IMR-90 (cell line): ENCODE measurements around the gene NGEF. TPM values are rescaled to one million over a fixed set of nuclear protein-coding genes. Genes with fewer than 3 reads are reported as not detected.

Experiments
- ATAC-seq: fragments of 200-7000 bp; cut with Tn5 transposase; 2 replicates; pipeline ENCODE4 v1.9.1; 2020; ENCODE audit warnings: low read depth, mild to moderate bottlenecking, moderate library complexity
- BruUV-seq: library from RNA; stranded (reverse); fragments of 400-500 nt; replicated peaks from 2 replicates; lab custom pipeline; 2021; lab: Mats Ljungman, UMichigan
- CTCF ChIA-PET: fragments of 300-600 bp; formaldehyde crosslinking; extraction: SDS; loops from one replicate; lab custom pipeline; 2021; ENCODE audit warnings: antibody characterized with exemption; lab: Yijun Ruan, JAX
- POLR2A ChIA-PET: fragments of 300-600 bp; sonication (Branson Sonifier 250); formaldehyde crosslinking; loops from one replicate; lab custom pipeline; 2022; ENCODE audit warnings: antibody characterized with exemption; ENCODE audit not compliant: unreplicated experiment; lab: Charles Lee
- DNase-seq: peaks from one replicate; pipeline ENCODE4 v3.0.0; 2013
- H2AFZ ChIP-seq: replicated peaks from 2 replicates; pipeline ENCODE3; 2013; ENCODE audit warnings: low read length, mild to moderate bottlenecking; ENCODE audit not compliant: poor library complexity
- H2AK5ac ChIP-seq: 2 replicates; pipeline ENCODE4 v1.6.1; 2013; ENCODE audit warnings: low read depth, low read length, inconsistent platforms
- H2AK9ac ChIP-seq: replicated peaks from 2 replicates; pipeline ENCODE3; 2013; ENCODE audit warnings: mild to moderate bottlenecking, low read depth, low read length, moderate library complexity; ENCODE audit not compliant: poor library complexity
- H2BK120ac ChIP-seq: 2 replicates; pipeline ENCODE4 v1.6.1; 2013; ENCODE audit warnings: low read depth, low read length, inconsistent platforms
- H2BK15ac ChIP-seq: 3 replicates; pipeline ENCODE4 v1.6.1; 2013; ENCODE audit warnings: low read depth, low read length, inconsistent platforms
- H2BK20ac ChIP-seq: 2 replicates; pipeline ENCODE4 v1.6.1; 2013; ENCODE audit warnings: low read depth, mild to moderate bottlenecking, inconsistent platforms, low read length, moderate library complexity
- H2BK5ac ChIP-seq: 2 replicates; pipeline ENCODE4 v1.6.1; 2013; ENCODE audit warnings: mild to moderate bottlenecking, low read depth, low read length, inconsistent platforms; ENCODE audit not compliant: poor library complexity, severe bottlenecking
- H3K14ac ChIP-seq: replicated peaks from 2 replicates; pipeline ENCODE4 v1.6.1; 2013; ENCODE audit warnings: low read depth, low read length, inconsistent platforms
- H3K18ac ChIP-seq: 2 replicates; pipeline ENCODE4 v1.6.1; 2013; ENCODE audit warnings: low read depth, low read length, control low read depth
- H3K23ac ChIP-seq: 2 replicates; pipeline ENCODE4 v1.6.1; 2013; ENCODE audit warnings: low read depth, low read length, inconsistent platforms
- H3K27ac ChIP-seq: 2 replicates; pipeline ENCODE4 v1.5.1; 2013; ENCODE audit warnings: mild to moderate bottlenecking, control low read depth, low read length; ENCODE audit not compliant: insufficient read depth
- H3K27me3 ChIP-seq: 2 replicates; pipeline ENCODE4 v1.6.1; 2013; ENCODE audit warnings: low read length; ENCODE audit not compliant: control insufficient read depth, insufficient read depth
- H3K36me3 ChIP-seq: 2 replicates; pipeline ENCODE4 v1.6.1; 2013; ENCODE audit warnings: low read length, mixed read lengths; ENCODE audit not compliant: control insufficient read depth, insufficient read depth
- H3K4ac ChIP-seq: 2 replicates; pipeline ENCODE4 v1.6.1; 2013; ENCODE audit warnings: low read depth, low read length, inconsistent platforms
- H3K4me1 ChIP-seq: 2 replicates; pipeline ENCODE4 v1.6.1; 2013; ENCODE audit warnings: low read length, mixed read lengths; ENCODE audit not compliant: control insufficient read depth, insufficient read depth
- H3K4me2 ChIP-seq: 2 replicates; pipeline ENCODE4 v1.6.1; 2013; ENCODE audit warnings: low read depth, mild to moderate bottlenecking, control low read depth, low read length, moderate library complexity
- H3K4me3 ChIP-seq: 2 replicates; pipeline ENCODE4 v1.5.1; 2013; ENCODE audit warnings: low read depth, mild to moderate bottlenecking, control low read depth, low read length, moderate library complexity; ENCODE audit not compliant: insufficient read depth
- H3K56ac ChIP-seq: 2 replicates; pipeline ENCODE4 v1.6.1; 2013; ENCODE audit warnings: low read length, inconsistent platforms; ENCODE audit not compliant: insufficient read depth; ENCODE audit errors: extremely low read depth
- H3K79me1 ChIP-seq, 2 experiments: 2 replicates each; pipeline ENCODE4 v1.6.1; 2013; ENCODE audit warnings: low read length in 2 of 2, inconsistent platforms in 1 of 2, low read depth in 1 of 2
- H3K9ac ChIP-seq: 2 replicates; pipeline ENCODE4 v1.6.1; 2013; ENCODE audit warnings: low read depth, low read length, control low read depth
- H3K9me1 ChIP-seq: 2 replicates; pipeline ENCODE4 v1.6.1; 2013; ENCODE audit warnings: low read length, inconsistent platforms; ENCODE audit not compliant: insufficient read depth
- H3K9me3 ChIP-seq: 2 replicates; pipeline ENCODE4 v1.6.1; 2013; ENCODE audit warnings: low read length; ENCODE audit not compliant: control insufficient read depth, insufficient read depth
- H4K20me1 ChIP-seq: 2 replicates; pipeline ENCODE4 v1.6.1; 2013; ENCODE audit warnings: low read length, inconsistent platforms; ENCODE audit not compliant: insufficient read depth
- H4K5ac ChIP-seq: 2 replicates; pipeline ENCODE4 v1.6.1; 2013; ENCODE audit warnings: mild to moderate bottlenecking, low read depth, low read length, control low read depth
- H4K8ac ChIP-seq, 2 experiments: 2 replicates each; pipeline ENCODE4 v1.6.1; 2013; ENCODE audit warnings: low read depth in 2 of 2, low read length in 2 of 2, control low read depth in 1 of 2, inconsistent platforms in 1 of 2
- H4K91ac ChIP-seq: 2 replicates; pipeline ENCODE4 v1.6.1; 2013; ENCODE audit warnings: low read depth, low read length, inconsistent platforms; ENCODE audit not compliant: insufficient read depth
- BHLHE40 ChIP-seq: fragments of 150-350 bp; IDR thresholded peaks from 2 replicates; pipeline ENCODE4 v1.6.1; 2016; ENCODE audit warnings: mild to moderate bottlenecking, low read depth, low read length
- CHD1 ChIP-seq: IDR thresholded peaks from 2 replicates; pipeline ENCODE4 v1.6.1; 2012; ENCODE audit warnings: low read depth, low read length, improper control_type of control experiment
- ELK1 ChIP-seq: fragments of 150-350 bp; IDR thresholded peaks from 2 replicates; pipeline ENCODE4 v1.6.1; 2016; ENCODE audit warnings: low read depth, mild to moderate bottlenecking, low read length, moderate library complexity, borderline replicate concordance
- FOS ChIP-seq: fragments of 150-350 bp; IDR thresholded peaks from 2 replicates; pipeline ENCODE4 v1.6.1; 2016; ENCODE audit warnings: low read depth, low read length
- MAFK ChIP-seq: IDR thresholded peaks from 2 replicates; pipeline ENCODE4 v1.6.1; 2012; ENCODE audit warnings: low read depth, low read length, improper control_type of control experiment
- MAZ ChIP-seq: IDR thresholded peaks from 2 replicates; pipeline ENCODE4 v1.6.1; 2012; ENCODE audit warnings: low read depth, mild to moderate bottlenecking, low read length, improper control_type of control experiment, moderate library complexity, borderline replicate concordance
- MXI1 ChIP-seq: IDR thresholded peaks from 2 replicates; pipeline ENCODE4 v1.6.1; 2012; ENCODE audit warnings: low read depth, mild to moderate bottlenecking, low read length, moderate library complexity, borderline replicate concordance
- NFE2L2 ChIP-seq: fragments of 150-350 bp; IDR thresholded peaks from 2 replicates; pipeline ENCODE4 v1.6.1; 2016; ENCODE audit warnings: low read depth, mild to moderate bottlenecking, low read length
- POLR2A ChIP-seq: IDR thresholded peaks from 2 replicates; pipeline ENCODE4 v1.6.1; 2012; ENCODE audit warnings: mild to moderate bottlenecking, low read depth, low read length
- RAD21 ChIP-seq: IDR thresholded peaks from 2 replicates; pipeline ENCODE4 v1.6.1; 2012; ENCODE audit warnings: low read length, improper control_type of control experiment
- RFX5 ChIP-seq: IDR thresholded peaks from 2 replicates; pipeline ENCODE4 v1.8.0; 2012; ENCODE audit warnings: low read depth, mild to moderate bottlenecking, low read length, moderate library complexity
- WGBS, 2 experiments: methylation state at CpG; one replicate each; pipeline versions ENCODE4 v1.1.5 to v1.1.7; 2013; ENCODE audit warnings: missing lambda C conversion rate in 2 of 2; ENCODE audit not compliant: insufficient read length in 1 of 2; ENCODE audit errors: extremely low coverage in 2 of 2; 5-methylcytosine and 5-hydroxymethylcytosine counted together
- dilution Hi-C: fragments of 300-500 bp; cut with HindIII; formaldehyde crosslinking; loops from one replicate; pipeline ENCODE4 v1.14.3; 2018; ENCODE audit warnings: low sequenced_read_pairs; ENCODE audit not compliant: unreplicated experiment
- in situ Hi-C: fragments of 300-500 bp; cut with MboI; formaldehyde crosslinking; loops from 3 replicates; pipeline ENCODE4 v1.14.3; 2019; ENCODE audit warnings: low sequenced_read_pairs, inconsistent platforms, mixed read lengths
- intact Hi-C: fragments of 100-400 bp; cut with micrococcal nuclease; formaldehyde crosslinking; loops from 2 replicates; pipeline ENCODE4 v1.10.0; 2022
- polyA plus RNA-seq, 3 experiments: library from polyadenylated mRNA; depleted of rRNA; stranded (reverse); fragments of >200 nt; gene quantifications; 2 replicates each; pipeline ENCODE4 v1.2.3, GENCODE V29; 2012; ENCODE audit warnings: low replicate concordance in 1 of 3
- total RNA-seq: library from RNA; depleted of rRNA; stranded (reverse); fragments of >200 nt; gene quantifications from 2 replicates; pipeline ENCODE4 v1.2.3, GENCODE V29; 2012
- TF ChIP-seq, protein P1 (sequence below): conservative IDR thresholded peaks from 2 replicates; pipeline ENCODE4 v1.5.1; 2012; ENCODE audit warnings: mild to moderate bottlenecking, low read depth, low read length, improper control_type of control experiment

NGEF gene
- total and polyA plus RNA-seq, 2 of the 4 experiments (the other 2 are of a cell fraction): 1.1 to 1.7 TPM

DNA sequence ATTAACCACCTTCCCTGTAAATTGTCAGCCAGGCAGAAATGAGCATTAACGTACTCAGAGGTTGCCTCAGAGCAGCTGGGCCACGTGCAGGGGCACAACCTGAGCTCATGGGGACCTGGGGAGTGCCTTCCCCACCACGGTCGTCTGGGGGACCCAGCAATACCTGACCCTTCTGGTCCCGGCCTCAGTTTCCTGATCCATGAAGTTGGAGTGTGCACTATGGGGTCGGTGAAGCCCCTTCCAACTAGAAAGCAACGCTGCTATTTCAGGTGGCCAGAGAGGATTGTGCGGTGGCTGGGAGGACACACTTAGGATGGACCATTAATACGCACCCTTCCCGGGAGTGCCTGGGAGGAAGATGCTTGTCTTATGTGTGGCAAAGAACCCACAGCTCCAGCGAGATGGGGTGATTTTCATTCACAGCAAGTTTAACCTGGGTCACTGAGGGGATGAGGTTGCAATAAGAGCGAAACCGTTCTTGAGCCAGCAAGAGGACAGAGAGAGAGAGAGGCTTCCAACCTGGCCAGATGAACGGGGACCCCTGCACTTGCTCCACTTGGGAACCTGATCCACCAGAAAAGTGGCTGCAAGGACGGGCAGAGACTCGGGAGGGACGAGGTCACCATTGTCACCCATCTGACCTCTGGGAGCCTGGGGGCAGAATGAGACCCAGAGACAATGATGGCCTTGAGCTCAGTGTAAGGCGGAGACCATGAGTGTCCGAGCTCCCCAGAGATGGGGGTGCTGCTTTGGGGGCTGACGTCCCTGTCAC lies 36.2 kb downstream of the NGEF start (continued):
- TF ChIP-seq, protein P1, sequence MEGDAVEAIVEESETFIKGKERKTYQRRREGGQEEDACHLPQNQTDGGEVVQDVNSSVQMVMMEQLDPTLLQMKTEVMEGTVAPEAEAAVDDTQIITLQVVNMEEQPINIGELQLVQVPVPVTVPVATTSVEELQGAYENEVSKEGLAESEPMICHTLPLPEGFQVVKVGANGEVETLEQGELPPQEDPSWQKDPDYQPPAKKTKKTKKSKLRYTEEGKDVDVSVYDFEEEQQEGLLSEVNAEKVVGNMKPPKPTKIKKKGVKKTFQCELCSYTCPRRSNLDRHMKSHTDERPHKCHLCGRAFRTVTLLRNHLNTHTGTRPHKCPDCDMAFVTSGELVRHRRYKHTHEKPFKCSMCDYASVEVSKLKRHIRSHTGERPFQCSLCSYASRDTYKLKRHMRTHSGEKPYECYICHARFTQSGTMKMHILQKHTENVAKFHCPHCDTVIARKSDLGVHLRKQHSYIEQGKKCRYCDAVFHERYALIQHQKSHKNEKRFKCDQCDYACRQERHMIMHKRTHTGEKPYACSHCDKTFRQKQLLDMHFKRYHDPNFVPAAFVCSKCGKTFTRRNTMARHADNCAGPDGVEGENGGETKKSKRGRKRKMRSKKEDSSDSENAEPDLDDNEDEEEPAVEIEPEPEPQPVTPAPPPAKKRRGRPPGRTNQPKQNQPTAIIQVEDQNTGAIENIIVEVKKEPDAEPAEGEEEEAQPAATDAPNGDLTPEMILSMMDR: no peak

- Histone ChIP-seq H3K9me3 (peaks cover 2% of the 10 kb centered on the region; the same call in 1 of the 2 replicates), H3K14ac (no peak overlapping the region), H3K27me3 (peaks cover 27% of the 10 kb centered on the region), H3K9ac (no peak overlapping the region), H3K56ac (no peak overlapping the region), H3K23ac (no peak overlapping the region), H3K4ac (no peak overlapping the region), H3K4me2 (no peak overlapping the region), H4K20me1 (no peaks in the 10 kb centered on the region), H2BK20ac (no peak overlapping the region), H4K5ac (no peak overlapping the region), H2BK120ac (no peak overlapping the region), H2BK5ac (no peak overlapping the region), H3K9me1 (no peaks in the 10 kb centered on the region; the same call in 1 of the 2 replicates), H3K4me3 (no peak overlapping the region), H4K91ac (no peak overlapping the region), H3K27ac (no peak overlapping the region), H2AK5ac (no peak overlapping the region), H3K18ac (no peak overlapping the region), H3K36me3 (no peaks in the 10 kb centered on the region), H2BK15ac (no peak overlapping the region), H2AFZ (no peak overlapping the region), H4K8ac (no peak overlapping the region), H2AK9ac (no peak overlapping the region), H3K4me1 (peaks cover 3% of the 10 kb centered on the region; the same call in 1 of the 2 replicates), H3K79me1 (no peaks in the 10 kb centered on the region)
- DNase-seq (no peak), ATAC-seq (no peak)
- CTCF ChIA-PET: no interaction called here
- POLR2A ChIA-PET: no interaction called here
- no peak for TF ChIP-seq ELK1
- no peak for TF ChIP-seq NFE2L2
- no peak for TF ChIP-seq CHD1
- TF ChIP-seq MAFK: no peak
- no peak for TF ChIP-seq MAZ
- TF ChIP-seq POLR2A: no peak
- no peak for TF ChIP-seq BHLHE40
- TF ChIP-seq RAD21: no peak
- TF ChIP-seq MXI1: no peak
- TF ChIP-seq FOS: no peak
- no peak for TF ChIP-seq RFX5
- dilution Hi-C loops: no loop called here
- intact Hi-C loops: no loop called here
- BruUV-seq: no TSS peak
- in situ Hi-C loops: no loop called here
- WGBS, 2 experiments: no CpG with 5 or more reads among the region's 4 CpGs
These were observed 36.9 kb downstream of the NGEF start for GRCh38 chr2:232976176-232976575.
